D341Med (cell line): ENCODE results near the gene ULBP3.
"Not testable (repeated sequence)": the region's sequence is repeated elsewhere in the genome, so short reads cannot be mapped to it uniquely, and the experiment has no call there.

Source experiments
- DNase-seq: peaks from one replicate; pipeline ENCODE4 v3.0.0; 2012; ENCODE audit warnings: low spot score

Gene ULBP3

GRCh38 chr6:150015281-150016001, 53.5 kb downstream of the ULBP3 start:
- DNase-seq, result not testable (repeated sequence)

- DNase-seq, result not testable (repeated sequence)
Observed at GRCh38 chr6:150014623-150015280, 54.2 kb downstream of the ULBP3 start.

- DNase-seq, result not testable (repeated sequence)
Observed at GRCh38 chr6:150013785-150014622, 54.9 kb downstream of the ULBP3 start.

GRCh38 chr6:150012846-150013784, 55.8 kb downstream of the ULBP3 start:
- not testable (repeated sequence) for DNase-seq
